Spleen (tissue), 7 donors: Measurements from ENCODE around the gene OR2AE1.

Experiments used
- POLR2A ChIP-seq, 3 donors: fragments of 450-650 bp; IDR thresholded peaks; one replicate each; pipeline ENCODE4 v1.5.1; 2017; ENCODE audit warnings: antibody characterized with exemption in 3 of 3, mild to moderate bottlenecking in 1 of 3
- TF ChIP-seq, protein P1 (sequence below), 11 experiments: fragments of 200-600 bp in 7 of 11; fragments of 450-650 bp in 4 of 11; sonication (generic) in 4 of 11; IDR thresholded peaks in 8 of 11; conservative IDR thresholded peaks in 3 of 11; 1 replicate in 7 of 11; 2 replicates in 4 of 11; pipeline versions ENCODE4 v1.4.0 to v1.8.0; 2016 to 2021; ENCODE audit warnings: antibody characterized with exemption in 11 of 11, inconsistent platforms in 4 of 11, mild to moderate bottlenecking in 1 of 11
- donor health status: DM: no; HTN: no; CAD: no; lungs with moderate emphysema.
- donor health status: DM: no; HTN: no; CAD: no.
- donor health status: DM: no; HTN: no; CAD: no.

DNA sequence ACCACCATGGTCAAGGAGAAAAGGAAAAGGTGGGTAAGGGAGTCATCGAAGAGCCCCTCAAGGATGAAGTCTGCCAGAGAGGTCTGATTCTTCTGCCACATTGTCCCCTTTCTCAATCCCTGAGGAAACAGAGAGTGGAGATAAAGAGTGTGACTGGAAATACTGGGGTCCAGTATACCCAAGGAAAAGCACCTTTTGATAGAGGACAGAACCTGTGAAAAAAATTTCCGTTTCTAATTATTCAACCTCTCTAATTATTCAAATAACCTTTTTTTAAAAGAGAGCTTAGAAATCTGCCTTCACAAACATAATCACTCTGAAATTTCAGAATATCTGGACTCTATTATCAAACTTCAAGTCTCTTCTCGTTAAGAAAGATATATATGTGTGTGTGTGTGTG is at the start of gene OR2AE1:
- TF ChIP-seq, protein P1, sequence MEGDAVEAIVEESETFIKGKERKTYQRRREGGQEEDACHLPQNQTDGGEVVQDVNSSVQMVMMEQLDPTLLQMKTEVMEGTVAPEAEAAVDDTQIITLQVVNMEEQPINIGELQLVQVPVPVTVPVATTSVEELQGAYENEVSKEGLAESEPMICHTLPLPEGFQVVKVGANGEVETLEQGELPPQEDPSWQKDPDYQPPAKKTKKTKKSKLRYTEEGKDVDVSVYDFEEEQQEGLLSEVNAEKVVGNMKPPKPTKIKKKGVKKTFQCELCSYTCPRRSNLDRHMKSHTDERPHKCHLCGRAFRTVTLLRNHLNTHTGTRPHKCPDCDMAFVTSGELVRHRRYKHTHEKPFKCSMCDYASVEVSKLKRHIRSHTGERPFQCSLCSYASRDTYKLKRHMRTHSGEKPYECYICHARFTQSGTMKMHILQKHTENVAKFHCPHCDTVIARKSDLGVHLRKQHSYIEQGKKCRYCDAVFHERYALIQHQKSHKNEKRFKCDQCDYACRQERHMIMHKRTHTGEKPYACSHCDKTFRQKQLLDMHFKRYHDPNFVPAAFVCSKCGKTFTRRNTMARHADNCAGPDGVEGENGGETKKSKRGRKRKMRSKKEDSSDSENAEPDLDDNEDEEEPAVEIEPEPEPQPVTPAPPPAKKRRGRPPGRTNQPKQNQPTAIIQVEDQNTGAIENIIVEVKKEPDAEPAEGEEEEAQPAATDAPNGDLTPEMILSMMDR (IDR thresholded peaks at IDR 0.05 in 8 of 11, conservative IDR thresholded peaks at IDR 0.05 in 3 of 11): no peak
- no peak for TF ChIP-seq POLR2A (IDR thresholded peaks at IDR 0.05)
